NOMO-1 treated with DMSO at 0.1 percent for 48 hours (cell line): ENCODE results near the gene PRKCZ.
A peak's percentile ranks its signal among the peaks of the same experiment; 100 is the strongest.

Source experiments
- DNase-seq: peaks from one replicate; lab custom pipeline; 2025; ENCODE audit not compliant: unreplicated experiment; lab: John Stamatoyannopoulos, UW

Gene PRKCZ

DNA sequence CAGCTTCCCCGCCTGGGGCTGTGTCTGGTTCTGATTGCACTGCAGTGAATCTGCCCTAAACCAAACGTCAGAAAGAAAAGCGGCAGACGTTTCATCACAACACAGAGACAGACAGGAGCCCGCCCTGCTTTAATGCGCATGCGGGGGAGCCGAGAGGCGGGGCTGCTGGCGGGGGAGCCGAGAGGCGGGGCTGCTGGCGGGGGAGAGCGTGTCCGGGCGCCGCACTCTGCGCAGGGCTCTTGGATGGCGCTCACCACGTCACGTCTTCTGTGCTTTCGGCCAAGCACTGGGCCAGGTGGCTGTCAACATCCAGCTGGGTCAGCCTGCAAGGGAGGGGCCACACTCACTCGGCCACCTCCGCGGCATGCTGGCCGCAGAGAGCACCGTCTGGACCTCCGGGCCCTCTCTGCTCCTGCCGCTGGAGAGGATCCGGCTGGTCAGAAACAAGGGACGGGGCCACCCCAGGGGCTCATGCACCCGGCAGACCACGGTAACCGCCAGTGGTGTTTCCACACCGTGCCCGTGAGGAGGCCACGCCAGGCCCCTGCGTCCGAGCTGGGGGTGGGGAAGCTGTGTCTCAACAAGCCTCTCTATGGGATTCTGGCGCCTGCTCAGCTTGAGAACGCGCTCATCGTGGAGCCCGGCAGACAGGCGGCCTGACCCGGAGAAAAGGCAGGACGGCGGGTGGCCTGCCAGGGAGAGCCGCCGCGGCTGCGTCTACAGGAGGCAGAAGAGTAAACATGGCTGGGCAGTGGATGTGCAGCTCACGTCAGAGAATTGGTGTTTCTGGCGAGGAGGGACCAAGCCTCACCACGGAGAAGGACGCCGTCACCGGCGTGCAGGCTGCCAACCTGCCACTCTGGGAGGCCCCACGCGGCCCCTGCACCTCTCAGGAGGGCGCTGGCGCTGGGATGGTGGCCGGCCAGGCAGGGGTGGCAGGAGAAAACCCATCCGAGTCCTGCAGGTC is 139.5 kb downstream of the PRKCZ start:
- peak; percentile 79 for DNase-seq

DNA sequence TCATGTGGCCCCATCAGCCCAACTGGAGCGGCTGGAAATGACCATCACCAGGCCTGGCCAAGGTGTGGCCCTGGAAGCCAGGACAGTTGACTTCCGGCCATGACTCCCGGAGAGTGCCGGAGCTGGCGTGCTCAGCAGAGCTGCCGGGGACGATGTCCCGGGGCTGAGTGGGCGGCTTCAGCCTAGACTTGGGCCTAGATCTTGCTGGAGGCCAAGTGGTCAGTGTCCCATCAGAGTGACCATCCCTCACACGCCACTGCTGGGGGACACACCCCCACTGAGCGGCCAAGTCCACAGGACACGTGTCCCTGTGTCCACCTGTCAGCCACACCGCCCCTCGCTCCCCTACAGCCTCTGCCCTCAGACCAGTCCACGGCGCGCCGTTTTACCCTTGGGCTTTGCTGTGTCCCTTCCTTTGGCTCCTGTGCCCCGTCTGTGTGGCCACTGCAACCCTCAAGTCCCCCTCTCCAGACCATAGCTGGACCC is 140.3 kb downstream of the PRKCZ start:
- DNase-seq: no peak

DNA sequence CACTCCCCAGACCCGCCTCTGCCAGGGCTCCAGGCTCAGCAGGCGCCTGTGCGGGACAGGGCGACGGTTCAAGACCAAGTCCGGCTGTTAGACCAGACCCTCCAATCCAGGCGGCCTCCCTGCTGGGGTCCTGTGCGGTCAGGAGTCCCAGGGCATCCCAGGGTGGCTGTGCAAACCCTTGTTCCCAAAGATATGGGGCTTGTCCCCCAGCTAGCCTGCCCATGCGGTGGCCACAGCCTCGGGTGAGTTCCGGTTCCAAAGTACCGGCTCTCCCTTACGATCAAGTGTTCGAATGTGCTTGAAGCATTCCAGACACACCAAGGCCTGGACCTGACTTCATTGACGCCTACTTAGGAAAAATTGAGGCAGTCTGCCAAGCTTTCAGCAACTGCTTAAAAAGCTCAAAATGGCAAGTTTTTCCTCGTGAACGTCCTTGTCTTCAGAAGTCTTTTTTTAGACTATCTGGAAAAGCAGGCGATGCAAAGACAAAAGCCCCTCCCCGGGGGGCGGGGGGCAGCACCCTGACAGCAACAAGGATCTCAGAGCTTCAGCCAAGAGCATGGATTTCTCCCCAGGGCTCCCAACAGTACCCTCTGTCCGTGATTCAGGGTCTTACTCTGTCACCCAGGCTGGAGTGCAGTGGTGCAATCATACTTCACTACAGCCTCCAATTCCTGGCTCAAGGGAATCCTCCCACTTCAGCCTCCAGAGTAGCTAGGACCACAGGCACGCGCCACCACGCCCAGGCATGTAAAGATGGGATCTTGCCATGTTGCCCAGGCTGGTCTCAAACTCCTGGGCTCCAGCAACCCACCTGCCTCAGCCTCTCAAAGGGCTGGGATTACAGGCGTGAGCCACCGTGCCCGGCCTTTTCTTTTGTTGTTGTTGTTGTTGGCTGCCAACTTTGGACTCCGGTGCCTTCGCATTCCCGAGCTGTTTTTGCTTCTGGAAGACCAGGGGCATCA is 142.1 kb downstream of the PRKCZ start:
- no peak for DNase-seq

DNA sequence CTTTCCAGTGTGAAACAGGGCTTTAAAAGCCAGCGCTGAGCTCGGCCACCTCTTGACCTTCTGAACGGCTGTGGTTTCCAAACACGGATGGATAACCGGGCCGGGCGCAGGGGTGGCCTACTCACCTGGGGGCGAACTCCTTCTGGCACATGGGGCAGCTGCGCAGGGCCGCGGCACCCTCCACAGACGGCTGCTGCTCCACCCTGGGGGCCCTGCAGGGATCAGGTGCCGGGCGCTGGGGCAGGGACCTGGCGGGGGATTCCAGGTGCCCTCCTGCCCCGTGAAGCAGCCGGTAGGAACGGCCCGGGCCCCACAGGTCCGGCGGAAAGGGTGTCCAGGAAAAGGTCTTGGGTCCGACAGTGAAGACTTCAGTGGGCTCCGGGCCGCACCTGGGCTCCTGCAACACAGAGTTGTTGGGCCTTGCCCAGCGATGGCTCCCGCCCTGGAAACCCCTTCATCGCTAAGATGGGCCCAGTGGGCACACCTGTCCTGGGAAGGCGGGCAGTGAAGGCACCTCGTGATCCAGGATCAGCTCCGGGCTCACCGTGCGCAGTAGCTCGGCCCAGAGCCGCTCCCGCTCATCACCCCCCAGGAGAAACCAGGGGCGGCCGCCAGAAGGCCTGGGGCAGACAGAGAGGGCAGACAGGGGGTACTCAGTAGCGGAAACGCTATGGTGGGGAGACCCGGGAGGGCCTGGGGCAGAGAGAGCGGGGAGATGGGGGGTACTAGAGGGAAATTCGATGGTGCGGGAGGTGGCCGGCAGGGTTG is 143.5 kb downstream of the PRKCZ start:
- no peak for DNase-seq

DNA sequence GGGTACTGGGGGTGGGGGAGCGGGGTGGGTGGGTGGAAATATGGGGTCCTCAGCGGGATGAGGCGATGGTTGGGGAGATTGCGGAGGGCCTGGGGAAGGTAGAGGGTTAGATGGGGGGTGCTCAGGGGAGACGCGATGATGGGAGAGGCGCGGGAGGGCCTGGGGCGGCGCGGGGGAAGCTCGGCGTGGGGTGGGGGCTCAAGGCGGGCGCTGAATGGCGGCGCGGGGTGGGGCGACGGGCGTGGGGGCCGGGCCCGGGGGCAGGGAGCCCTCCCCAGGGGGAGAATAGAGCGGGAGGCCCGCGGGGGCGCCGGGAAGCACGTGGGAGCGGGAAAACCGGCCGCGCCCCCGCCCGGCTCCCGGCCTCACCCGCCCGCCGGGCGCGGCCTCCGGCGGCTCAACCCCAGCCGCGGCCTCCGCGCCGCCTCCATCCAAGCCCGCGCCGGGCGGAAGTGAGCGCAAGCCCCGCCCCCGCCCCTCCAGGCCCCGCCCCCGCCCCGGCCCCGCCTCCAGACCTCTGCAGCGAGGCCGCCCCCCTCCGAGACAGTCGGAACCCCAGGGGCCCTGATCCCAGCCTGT is 144.2 kb downstream of the PRKCZ start, which contains the start of gene FAAP20:
TSS of gene FAAP20 (minus strand) at position 454 of the 579 bp plus-strand sequence. CDS start at position 431, 23 bp downstream.
- peak; percentile 35 for DNase-seq

DNA sequence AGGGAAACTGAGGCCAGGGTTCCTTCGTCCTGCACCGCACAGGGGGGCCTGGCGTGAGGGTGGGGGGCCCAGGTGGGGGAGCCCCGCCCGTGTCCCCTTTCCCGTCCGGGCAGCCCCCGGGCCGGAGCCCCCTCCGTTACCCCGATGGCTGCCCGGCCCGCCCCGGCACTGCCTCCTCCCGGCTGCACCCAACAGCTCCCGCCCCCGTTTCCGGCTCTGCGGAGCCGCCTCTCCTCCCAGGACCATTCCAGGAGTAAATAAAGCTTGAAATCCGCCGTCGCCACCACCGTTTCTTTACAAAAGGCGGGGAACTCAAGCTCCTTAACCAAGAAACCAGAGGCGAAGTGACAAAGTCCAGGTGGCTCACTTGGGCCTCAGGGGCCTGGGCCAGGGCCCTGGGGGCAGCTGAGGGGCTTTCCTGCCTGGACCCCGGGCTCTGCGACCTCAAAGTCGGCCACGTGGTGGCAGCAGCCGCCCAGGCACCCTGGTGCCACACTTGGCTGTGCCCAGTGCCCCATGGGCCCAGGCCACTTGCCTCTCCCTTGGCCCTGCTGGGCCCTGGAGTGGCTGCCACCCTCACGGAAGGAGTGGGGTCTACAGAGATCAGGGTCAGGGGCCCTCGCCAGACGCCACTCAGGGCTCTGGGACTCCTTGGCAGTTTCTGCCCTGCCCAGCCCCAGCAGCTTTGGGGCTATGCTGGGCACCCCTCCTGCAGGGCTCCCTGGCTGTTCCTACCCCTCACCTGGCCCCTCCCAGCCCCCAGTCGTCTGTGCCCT is 144.9 kb downstream of the PRKCZ start:
- peak; percentile 74 for DNase-seq

DNA sequence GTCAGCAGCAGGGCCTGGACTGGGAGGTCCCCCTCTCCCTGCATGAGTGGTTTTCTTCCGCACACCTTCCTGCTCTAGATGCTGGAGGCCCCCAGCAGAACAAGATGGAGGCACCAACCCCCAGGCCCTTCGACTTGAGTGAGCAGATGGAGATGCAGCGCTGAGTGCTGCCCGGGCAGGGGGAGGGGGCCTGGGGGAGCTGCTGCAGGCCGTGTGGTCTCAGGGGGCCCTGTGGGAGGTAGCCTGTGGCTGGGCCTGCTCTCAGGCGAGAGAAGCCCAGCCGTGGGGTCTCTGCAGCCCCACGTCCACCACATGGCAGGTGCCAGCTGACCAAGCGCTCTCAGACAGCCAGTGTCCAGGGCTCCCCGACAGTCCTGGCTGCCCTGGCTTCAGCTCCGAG is 145.6 kb downstream of the PRKCZ start:
- no peak for DNase-seq

DNA sequence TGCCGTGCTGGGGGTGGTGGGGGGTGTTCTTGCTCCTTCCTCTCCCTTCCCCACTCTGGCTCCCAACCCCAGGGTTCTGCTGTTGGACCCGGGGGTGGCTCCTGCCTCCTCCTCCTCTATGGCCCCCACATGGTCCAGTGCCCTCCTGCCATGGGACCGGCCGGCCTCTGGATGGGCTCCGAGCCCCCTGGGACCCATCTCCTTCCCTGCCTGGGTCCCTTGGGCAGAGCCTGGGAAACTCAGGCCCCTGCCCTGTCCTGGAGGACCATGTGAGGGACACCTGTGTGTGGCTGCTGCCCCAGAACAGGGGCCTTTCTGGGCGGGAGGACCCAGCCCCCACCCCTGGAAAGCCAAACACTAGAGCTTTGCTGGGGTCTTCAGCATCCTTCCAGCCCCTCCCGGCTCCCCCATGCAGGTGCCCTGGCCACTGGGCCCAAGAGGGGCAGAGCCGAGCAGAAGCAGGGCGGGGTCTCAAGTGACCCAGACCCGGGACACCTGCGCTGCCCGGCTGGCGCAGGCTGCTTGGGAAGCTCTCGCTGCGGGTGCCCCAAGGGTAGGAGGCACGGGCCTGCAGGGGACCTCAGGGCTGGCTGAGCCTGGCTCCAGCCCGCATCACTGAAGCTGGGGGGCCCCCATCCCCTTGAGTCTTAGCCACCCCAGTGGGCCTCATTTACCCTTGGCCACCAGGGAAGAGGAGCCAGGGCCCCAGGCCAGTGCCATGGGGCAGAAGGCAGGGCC is 146.9 kb downstream of the PRKCZ start:
- no peak for DNase-seq

DNA sequence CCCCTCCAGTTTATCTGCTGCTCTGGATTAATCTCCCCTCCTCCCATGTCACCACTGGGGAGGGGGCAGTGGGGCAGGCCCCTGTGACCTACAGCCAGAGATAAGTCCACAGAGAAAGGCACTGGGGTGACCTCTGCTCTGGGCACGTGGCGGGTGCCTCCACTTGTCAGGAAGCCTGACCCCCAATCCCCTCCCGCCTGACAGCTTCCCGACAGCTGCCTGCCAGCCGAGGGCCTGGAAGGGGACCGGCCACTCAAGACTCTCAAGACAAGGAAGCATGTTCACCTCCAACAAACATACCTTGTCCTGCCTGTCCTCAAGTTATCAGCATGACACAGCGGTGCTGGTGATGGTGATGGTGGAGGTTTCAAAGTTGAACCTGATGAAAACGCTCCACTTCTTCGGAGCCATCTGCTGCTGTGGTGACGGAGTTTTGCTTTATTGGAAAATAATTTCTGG is 147.5 kb downstream of the PRKCZ start:
- DNase-seq: no peak

DNA sequence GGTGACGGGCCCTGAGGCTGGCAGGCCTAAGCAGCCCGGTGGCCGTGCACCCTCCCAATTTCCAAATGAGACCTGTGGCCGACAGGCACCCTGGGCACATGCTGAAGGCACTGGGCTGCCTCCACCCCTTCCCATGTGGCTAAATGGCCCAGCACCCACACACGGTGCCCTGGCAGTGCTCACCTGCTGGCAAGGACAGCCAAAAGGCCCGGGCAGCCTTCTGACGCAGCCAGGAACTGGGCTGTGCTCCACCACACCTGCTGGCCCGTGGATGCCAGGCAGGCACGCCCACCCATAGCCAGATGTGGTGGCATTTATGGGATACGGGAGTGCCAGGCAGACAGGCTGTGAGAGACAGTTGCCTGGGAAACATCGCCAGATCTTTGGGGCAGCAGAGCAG is 148.4 kb downstream of the PRKCZ start:
- no peak for DNase-seq

DNA sequence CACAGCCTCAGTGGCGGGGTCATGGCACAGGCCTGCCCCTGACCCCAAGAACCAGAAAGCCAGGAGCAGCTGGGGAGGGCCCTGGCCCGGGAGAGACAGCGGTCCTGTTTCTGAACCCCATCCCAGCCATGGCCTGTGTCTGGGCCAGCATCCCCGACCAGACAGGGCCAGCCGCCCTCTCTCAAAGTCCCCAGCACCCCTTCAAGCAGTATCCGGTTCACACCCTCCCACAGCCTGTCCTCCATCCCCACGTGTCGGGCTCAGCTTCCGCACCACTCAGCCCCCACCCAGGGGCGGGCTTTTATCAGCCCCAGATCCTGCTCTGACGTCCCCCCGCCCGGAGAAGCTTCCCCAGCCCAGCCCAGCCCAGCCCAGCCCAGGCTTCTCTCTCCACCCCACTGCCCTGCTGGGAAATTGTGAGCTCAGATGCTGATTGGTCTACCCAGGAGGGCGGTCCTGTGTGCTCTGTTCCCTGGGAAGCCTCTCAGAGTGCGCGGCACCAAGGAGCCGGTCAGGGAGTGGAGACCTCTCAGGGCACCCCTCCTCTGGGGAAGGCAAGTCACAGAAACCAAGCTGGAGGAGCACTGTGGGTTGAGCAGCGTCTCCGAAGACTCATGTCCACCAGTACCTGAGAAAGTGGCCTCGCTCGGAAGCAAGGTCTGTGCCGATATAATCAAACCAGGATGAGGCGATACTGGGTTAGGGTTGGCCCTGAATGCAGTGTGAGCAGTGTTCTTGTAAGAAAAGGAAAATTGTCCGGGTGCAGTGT is 149.0 kb downstream of the PRKCZ start:
- DNase-seq: peak; percentile 71

DNA sequence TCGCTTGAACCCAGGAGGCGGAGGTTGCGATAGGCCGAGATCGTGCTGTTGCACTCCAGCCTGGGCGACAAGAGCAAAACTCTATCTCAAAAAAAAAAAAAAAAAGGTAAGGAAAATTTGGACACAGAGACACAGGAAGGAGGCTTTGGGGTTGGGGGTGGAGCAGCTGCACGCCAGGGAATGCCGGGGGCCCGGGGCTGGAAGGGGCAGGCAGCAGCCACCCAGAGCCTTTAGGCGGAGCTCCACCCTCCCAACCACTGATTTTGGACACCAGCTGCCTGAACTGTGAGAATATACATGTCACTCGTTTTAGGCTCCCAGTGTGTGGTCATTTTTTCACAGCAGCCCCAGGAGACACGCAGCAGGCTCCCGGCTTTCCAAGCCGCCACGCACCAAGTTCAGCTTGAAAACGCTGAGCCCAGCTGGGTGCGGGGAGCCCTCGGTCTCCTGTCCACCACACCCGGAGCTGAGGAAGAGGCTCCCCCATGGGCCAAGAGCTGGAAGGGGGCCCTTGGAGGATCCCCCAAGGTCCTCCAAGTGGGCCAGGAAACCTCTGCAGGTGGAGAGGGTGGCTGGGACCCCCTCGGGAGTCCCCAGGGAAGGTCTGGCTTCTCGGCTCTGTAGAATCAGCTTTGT is 150.2 kb downstream of the PRKCZ start:
- no peak for DNase-seq

DNA sequence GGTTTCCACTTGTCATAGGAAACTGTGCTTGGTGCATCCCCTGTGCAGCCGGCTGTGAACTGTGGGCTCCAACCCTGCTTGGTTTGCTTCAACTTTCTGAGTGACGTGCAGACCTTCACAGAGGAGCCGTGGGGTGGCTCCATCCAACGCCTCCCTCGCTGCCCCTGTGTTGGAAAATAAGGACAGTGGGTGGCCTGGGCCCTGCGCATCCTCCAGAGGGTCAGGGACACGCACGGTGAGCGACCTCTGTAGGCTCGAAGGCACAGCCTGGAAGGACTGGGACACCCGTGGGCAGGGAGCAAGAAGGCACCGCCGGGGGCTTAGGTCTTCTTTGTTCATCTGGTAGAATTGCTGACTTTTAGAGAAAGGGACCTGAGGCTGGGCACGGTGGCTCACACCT is 150.9 kb downstream of the PRKCZ start:
- no peak for DNase-seq

DNA sequence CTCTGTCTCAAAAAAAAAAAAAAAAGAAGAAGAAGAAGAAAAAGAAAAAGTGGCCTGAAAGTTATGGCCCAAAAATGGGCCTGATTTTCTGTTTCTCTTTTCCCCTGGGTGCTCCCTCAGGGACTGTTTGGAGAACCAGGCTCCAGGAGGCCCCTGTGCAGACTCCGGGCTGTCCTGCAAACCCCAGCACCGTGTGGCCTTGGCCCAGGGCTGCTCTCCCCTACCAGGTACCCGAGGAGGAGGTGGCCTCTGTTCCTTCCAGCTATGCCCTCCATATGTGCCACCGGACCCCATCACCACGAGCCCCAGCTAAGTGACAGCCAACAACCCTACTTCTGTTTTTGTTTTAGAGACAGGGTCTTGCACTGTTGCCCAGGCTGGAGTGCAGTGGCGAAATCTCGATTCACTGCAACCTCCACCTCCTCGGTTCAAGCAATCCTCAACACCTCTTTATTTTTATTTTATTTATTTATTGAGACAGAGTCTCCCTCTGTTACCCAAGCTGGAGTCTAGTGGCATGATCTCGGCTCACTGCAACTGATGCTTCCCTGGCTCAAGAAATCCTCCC is 151.9 kb downstream of the PRKCZ start:
- no peak for DNase-seq

DNA sequence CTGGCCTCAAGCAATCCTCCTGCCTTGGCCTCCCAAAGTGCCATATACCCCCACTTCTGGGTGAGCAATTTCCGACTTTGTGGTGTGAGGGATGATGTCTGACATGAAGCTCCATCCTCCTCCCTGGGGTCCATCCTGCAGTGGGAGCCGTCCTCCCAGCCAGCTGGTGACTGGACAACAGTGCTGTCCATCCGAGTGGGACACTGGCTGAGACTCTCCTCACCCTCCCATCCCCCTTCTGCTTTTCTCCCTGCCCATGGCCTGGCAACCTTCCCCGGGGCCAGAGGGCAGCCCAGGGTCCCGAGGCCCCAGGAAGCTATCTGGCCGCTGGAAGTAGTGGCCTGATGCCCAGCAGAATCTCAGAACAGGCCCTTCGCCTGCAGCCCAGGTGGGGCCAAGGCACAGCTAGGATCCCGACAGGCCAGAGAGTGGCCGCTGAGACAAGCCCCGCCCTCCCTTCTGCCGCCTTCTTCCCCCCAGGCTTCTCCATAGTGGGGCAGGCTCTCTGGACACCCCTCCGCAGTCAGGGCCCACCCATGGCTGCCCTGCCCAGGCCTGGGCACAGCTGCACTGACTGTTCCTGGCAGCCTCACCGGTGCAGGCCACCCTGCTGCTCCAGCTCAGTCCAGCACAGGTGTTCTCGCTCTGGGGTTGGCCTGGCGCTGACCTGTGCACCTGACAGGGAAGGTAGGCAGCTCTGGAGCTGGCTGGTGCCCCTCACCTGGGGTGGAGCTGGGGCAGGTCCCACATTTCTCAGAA is 152.8 kb downstream of the PRKCZ start:
- no peak for DNase-seq

DNA sequence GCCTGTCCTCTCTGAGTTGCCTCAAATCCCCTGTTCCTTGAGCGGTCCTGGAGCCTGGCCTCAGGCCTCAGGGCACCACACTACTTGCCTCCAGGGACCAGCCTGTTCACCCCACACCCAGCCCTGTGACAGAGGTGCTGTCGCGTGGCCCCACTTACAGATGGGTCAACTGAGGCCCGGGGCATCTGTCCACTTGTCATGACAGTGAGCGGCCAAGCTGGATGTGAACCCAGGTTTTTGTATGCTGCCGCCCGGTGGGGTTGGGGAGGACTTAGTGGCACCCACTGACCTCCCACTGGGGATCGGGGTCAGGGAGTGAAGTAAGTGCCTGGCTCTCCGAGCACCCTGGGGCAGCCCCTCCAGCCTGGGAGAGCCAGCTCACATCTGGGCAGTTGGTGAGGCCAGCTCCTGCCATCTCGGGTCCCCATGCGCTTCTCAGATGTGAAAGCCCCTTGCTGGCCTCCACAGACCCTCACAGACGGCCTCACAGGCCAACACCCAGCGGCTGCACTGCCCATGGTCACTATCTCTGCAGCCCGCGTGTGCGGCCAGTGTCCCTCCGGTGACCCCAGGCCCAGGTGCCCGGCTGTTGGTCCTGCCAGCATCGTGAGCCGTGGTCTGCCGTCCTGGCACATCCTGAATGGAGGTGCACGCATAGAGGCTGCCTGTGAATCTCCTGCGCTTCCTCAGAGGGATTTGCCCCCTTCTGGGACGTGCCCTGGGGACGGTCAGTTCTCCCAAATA is 153.6 kb downstream of the PRKCZ start:
- DNase-seq: no peak
